ENCODE measurements around the gene DPYSL4.
"Not testable (repeated sequence)": the region's sequence is repeated elsewhere in the genome, so short reads cannot be mapped to it uniquely, and the experiment has no call there.

The DPYSL4 gene

GRCh38 chr10:132150777-132151176 lies 36.0 kb upstream of the DPYSL4 start:
- no peak for DNase-seq

DNA sequence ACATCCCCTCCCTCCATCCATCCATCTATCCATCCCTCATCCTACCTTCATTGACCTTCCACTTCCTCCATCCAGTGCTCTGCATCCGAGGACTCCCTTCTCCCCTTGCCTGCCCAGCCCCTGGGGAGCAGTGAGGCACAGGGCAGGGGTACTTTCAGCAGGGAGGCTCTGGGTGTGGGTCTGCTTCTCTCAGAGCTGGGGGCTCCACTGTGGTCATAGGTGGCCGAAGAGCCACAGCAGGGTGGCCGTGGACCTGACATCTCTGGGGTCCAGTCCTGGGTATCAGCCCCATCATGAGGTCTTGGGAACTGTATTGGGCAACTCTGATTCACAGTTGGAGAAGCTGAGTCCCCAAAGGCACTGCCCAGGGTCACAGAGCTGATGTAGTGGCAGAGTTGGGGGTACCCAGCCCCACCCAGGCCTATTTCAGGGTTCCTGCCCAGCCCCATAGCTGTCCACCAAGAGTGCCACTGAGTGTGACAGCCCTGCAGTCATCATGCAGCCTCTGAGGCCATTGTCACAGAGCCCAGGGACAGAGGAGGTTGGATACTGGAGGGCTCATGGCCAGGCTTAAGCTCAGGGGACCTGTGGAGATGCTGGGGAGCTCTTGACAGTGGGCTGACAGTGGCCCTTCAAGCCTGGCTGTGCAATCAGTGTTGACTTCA lies 35.3 kb upstream of the DPYSL4 start:
- no peak for DNase-seq

DNA sequence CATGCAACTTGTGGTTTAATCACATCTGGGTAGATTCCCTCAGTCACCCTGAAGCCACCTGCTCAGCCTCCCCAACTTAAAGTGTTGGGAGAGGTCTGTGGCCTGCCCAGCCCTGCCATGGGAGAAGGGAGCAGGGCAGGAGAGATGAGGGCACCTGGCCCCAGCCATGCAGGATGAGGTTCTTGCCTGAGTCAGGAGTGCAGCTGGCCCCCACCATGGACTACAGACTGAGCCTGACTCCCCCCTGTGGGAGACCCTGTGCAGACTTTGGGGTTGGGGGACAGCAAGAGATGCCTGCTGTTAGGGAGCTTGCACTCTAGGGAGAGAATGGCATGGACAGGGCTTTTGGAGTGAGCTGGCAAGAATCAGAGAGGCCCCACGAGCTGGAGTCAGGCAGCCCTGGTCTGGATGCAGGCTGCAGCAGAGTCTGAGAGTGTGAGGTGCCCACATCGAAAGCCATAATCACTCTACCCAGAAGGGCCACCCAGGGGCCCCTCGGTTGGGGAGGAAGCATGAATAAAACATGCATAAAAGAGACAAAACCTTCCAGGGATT lies 34.7 kb upstream of the DPYSL4 start:
- DNase-seq: no peak

DNA sequence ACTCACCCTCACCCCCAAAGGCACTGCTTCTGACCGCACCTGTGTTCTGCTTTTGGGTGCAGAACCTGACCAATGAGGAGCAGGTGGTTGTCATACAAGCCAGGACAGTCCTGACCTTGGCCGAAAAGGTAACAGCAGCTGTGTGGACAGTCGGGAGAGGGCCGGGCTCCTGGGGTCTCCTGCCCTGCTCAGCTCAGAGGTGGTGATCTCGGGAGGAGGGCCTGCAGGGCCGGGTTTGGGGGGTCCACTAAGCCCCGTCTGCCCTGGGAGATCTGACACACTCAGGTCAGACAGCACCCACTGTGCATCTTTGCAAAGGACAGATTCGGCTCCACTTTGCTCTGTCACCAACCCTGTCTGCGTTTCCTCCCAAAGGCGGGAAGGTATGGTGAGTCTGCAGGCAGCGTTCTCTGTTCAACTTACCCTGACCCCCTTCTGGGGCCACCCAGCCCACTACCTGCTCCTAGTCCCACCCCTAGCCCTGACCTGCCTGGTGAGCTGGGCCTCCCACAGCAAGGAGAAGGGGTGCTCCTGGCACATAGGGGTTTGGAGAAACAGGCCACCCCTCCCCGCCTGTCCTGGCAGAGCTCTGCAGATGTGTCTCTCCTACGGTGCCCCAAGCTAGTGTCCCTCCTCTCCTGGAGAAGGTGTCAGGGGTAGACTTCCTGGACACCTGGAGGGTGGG lies 33.7 kb upstream of the DPYSL4 start:
- no peak for DNase-seq

GRCh38 chr10:132153616-132154217 lies 33.0 kb upstream of the DPYSL4 start:
- DNase-seq: no peak

GRCh38 chr10:132154440-132154839 lies 32.3 kb upstream of the DPYSL4 start:
- no peak for DNase-seq

DNA sequence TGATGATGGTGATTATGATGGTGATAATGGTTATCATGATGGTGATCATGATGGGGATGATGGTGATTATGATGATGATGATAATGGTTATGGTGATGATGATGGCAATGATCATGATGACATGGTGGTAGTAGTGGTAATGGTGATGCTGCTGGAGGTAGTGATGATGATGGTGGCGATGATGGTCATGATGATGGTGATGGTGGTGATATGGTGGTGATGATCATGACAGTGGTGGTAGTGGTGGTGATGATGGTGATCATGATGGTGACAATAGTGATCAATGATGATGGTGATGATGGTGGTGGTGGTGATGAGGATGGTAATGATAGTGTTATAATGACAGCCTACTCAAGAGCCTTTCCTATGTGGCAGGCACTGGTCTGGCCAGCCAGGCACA lies 31.8 kb upstream of the DPYSL4 start:
- DNase-seq: no peak

GRCh38 chr10:132155723-132156381 lies 30.9 kb upstream of the DPYSL4 start:
- no peak for DNase-seq

DNA sequence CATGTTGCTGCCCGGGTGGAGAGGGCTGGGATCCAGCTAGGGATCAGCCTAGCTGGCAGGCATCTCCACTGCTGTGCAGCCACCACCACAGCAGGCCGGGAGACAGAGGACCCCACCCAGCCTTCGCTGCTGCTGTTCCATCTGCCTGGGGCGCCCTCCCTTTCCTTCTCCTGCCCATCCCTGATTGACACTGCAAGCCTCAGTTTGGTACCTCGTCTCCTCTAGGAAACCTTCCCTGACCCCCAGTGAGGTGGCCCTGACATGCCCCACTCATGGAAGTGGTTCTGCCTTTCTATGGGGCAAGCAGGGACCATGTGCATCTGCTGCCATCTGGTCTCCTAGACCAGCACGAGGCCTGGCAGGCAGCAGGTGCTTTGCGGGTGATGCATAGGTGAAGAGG lies 30.4 kb upstream of the DPYSL4 start:
- no peak for DNase-seq

DNA sequence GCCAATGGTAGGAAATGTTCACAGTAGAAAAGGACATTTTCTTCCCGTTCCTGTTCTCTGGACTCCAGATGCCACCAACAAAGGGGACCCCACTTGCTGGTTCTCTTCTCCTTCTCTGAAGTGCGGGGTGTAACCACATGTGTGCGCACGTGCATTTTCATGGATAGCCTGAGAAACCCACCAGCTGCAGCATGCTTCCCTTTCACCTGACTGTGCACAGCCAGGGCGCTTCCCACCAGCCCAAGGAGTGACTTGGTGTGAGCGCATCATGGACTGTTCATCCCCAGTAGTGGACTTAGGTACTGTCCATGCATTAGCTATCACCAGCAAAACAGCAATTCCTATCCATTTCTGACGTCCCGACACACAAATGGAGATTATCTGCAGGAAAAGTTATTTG lies 29.6 kb upstream of the DPYSL4 start:
- no peak for DNase-seq

- DNase-seq: peak; percentile 58
Measured at GRCh38 chr10:132158122-132158741, 28.5 kb upstream of the DPYSL4 start.

GRCh38 chr10:132158823-132159222 lies 27.9 kb upstream of the DPYSL4 start:
- peak; percentile 58 for DNase-seq

GRCh38 chr10:132159302-132160230 lies 27.2 kb upstream of the DPYSL4 start:
- DNase-seq: peak; percentile 61

DNA sequence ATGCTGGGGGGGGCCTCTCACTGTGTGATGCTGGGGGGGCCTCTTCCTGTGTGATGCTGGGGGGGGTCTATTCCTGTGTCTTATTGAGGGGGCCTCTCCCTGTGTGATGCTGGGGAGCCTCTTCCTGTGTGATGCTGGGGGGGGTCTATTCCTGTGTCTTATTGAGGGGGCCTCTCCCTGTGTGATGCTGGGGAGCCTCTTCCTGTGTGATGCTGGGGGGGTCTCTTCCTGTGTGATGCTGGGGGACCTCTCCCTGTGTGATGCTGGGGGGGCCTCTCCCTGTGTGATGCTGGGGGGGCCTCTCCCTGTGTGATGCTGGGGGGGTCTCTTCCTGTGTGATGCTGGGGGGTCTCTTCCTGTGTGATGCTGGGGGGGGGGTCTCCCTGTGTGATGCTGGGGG lies 26.5 kb upstream of the DPYSL4 start:
- not testable (repeated sequence) for DNase-seq

DNA sequence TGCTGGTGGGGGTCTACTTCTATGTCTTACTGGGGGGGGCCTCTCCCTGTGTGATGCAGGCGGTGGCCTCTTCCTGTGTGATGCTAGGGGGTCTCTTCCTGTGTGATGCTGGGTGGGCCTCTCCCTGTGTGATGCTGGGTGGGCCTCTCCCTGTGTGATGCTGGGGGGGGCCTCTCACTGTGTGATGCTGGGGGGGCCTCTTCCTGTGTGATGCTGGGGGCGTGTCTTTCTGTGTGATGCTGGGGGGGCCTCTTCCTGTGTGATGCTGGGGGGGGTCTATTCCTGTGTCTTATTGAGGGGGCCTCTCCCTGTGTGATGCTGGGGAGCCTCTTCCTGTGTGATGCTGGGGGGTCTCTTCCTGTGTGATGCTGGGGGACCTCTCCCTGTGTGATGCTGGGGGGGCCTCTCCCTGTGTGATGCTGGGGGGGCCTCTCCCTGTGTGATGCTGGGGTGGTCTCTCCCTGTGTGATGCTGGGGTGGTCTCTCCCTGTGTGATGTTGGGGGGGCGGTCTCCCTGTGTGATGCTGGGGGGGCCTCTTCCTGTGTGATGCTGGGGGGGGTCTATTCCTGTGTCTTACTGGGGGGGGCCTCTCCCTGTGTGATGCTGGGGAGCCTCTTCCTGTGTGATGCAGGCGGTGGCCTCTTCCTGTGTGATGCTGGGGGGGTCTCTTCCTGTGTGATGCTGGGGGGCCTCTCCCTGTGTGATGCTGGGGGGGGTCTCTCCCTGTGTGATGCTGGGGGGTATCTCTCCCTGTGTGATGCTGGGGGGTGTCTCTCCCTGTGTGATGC lies 25.7 kb upstream of the DPYSL4 start:
- not testable (repeated sequence) for DNase-seq

DNA sequence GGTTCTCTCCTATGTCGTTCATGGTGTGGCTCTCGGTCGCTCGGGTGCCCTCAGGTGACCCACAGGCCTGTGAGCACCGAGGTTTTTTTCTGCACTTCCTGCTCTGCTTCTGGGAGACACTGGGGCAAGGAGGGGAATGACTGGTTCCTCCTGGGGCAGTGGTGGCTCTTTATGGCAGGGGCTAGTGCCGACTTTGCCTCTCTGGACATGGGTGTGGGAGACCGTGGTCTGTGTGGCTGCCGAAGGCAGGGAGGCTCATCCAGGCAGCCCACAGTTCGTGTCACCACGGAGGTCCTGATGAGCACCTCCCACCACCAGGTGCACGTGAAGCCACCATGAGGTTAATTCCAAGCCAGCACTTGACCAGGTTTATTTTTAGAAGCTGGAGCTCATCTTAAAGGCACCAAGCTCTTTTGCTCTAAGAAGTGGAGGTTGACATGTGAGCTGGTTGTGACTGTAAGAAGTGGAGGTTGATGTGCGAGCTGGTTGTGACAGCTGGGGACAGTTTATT lies 24.7 kb upstream of the DPYSL4 start:
- peak; percentile 32 for DNase-seq

GRCh38 chr10:132162590-132163277 lies 24.0 kb upstream of the DPYSL4 start:
- DNase-seq: no peak

DNA sequence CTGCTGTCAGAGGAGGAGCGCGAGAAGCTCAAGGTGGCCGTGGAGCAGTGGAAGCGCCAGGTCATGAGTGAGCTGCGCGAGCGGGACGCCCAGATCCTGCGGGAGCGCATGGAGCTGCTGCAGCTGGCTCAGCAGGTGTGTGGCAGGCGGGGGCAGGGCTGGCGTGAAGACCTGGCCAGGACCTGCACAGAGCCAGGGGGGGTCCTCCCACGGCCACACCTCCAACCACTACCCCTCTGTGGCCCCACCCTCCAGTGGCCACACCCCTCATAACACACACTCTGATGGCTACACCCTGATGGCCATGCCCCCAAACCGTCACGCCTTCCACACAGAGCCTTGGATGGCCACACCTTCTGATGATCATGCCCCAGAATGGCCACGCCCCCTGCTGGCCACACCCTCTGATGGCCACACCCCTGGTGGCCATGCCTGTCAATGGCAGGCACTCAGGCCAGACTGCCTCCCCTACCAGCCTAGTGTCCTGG lies 23.4 kb upstream of the DPYSL4 start:
- DNase-seq: peak; percentile 30

DNA sequence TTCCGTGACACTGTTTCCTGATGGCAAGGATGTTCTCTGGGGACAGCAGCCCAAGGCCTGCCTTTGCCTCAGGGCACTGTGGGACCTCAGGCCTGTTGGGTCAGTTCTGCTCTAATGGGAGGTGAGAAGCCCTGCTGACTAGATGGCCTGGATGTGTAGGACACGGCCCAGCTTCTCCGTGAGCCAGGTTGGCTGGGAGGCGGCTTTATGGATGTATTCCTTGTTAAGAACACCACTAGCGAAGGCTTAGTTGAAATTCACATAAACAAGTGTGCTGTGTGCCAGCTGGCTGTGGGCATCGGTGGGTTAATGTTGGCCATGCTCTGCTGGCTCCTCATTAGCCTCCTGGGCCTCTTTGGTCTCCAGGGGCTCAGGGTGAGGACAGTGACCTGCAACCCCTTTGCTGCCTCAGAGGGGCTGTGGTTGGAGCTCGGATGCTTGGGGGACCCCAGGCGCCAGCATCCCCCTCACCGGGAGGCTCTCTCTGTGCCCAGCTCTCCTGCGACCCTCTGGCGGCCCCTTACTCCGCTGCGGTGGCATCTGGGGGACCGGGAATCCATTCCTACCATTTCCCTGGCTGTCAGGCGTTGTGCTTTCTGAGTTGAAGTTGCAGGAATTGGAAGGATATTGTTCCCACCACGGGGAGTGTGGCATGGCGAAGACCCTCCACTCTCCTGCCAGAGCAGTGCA lies 22.8 kb upstream of the DPYSL4 start:
- DNase-seq: no peak

Data from CD4-positive, alpha-beta T cell treated with Interleukin-17A for 4 hours (primary cell).